Gastroesophageal sphincter (tissue), 4 donors: ENCODE measurements around the gene MEG3. TPM values are rescaled to one million over a fixed set of nuclear protein-coding genes. Genes with fewer than 3 reads are reported as not detected.
"Not testable (repeated sequence)": the region's sequence is repeated elsewhere in the genome, so short reads cannot be mapped to it uniquely, and the experiment has no call there.

Experiments used
- ATAC-seq: fragments of 150-250 bp; one replicate; pipeline ENCODE4 v1.9.1; 2016; ENCODE audit warnings: mild to moderate bottlenecking, moderate library complexity
- H3K27ac ChIP-seq, 4 donors: fragments of 200-600 bp; sonication (generic) in 3 of 4; 1 replicate in 3 of 4; 2 replicates in 1 of 4; pipeline ENCODE4 v1.5.1; 2016 to 2019
- H3K27me3 ChIP-seq: fragments of 200-600 bp; sonication (generic); one replicate; pipeline ENCODE4 v1.5.1; 2019
- H3K36me3 ChIP-seq, 2 donors: fragments of 200-600 bp; sonication (generic); one replicate each; pipeline ENCODE4 v1.5.1; 2019; ENCODE audit warnings: control low read depth in 1 of 2
- H3K4me1 ChIP-seq, 3 donors: fragments of 200-600 bp; sonication (generic); 1 replicate in 2 of 3; 2 replicates in 1 of 3; pipeline ENCODE4 v1.5.1; 2016 to 2019; ENCODE audit warnings: control low read depth in 2 of 3
- H3K4me3 ChIP-seq, 2 donors: fragments of 200-600 bp; sonication (generic); one replicate each; pipeline ENCODE4 v1.5.1; 2019; ENCODE audit warnings: mild to moderate bottlenecking in 1 of 2, moderate library complexity in 1 of 2
- H3K9me3 ChIP-seq, 3 donors: fragments of 200-600 bp; sonication (generic); one replicate each; pipeline ENCODE4 v1.5.1; 2017 to 2019; ENCODE audit warnings: control low read depth in 2 of 3
- CTCF ChIP-seq, 4 experiments: fragments of 200-600 bp in 2 of 4; fragments of 450-650 bp in 2 of 4; sonication (generic) in 1 of 4; IDR thresholded peaks; one replicate each; pipeline ENCODE4 v1.5.1; 2017 to 2019; ENCODE audit warnings: antibody characterized with exemption in 4 of 4, mild to moderate bottlenecking in 2 of 4, moderate library complexity in 2 of 4
- EP300 ChIP-seq: sonication (generic); formaldehyde crosslinking; IDR thresholded peaks from one replicate; pipeline ENCODE4 v1.6.1; 2017; ENCODE audit warnings: antibody characterized with exemption, mild to moderate bottlenecking
- POLR2A ChIP-seq, 2 donors: fragments of 450-650 bp; IDR thresholded peaks; one replicate each; pipeline ENCODE4 v1.6.1; 2017; ENCODE audit warnings: antibody characterized with exemption in 2 of 2, mild to moderate bottlenecking in 2 of 2, moderate library complexity in 1 of 2
- POLR2AphosphoS5 ChIP-seq: sonication (generic); formaldehyde crosslinking; IDR thresholded peaks from one replicate; pipeline ENCODE4 v1.6.1; 2017; ENCODE audit warnings: antibody characterized with exemption
- WGBS, 2 donors: methylation state at CpG; one replicate each; pipeline ENCODE4 v1.1.5; 2018; ENCODE audit warnings: low coverage in 1 of 2; 5-methylcytosine and 5-hydroxymethylcytosine counted together
- total RNA-seq, 4 donors: library from RNA; depleted of rRNA; stranded (reverse); fragments of >200 nt; gene quantifications; one replicate each; pipeline ENCODE4 v1.1.0, GENCODE V29; 2016

Gene MEG3
- total RNA-seq, 4 donors from 2014 or later = 7.5 to 59.0 (median 36.7) TPM

DNA sequence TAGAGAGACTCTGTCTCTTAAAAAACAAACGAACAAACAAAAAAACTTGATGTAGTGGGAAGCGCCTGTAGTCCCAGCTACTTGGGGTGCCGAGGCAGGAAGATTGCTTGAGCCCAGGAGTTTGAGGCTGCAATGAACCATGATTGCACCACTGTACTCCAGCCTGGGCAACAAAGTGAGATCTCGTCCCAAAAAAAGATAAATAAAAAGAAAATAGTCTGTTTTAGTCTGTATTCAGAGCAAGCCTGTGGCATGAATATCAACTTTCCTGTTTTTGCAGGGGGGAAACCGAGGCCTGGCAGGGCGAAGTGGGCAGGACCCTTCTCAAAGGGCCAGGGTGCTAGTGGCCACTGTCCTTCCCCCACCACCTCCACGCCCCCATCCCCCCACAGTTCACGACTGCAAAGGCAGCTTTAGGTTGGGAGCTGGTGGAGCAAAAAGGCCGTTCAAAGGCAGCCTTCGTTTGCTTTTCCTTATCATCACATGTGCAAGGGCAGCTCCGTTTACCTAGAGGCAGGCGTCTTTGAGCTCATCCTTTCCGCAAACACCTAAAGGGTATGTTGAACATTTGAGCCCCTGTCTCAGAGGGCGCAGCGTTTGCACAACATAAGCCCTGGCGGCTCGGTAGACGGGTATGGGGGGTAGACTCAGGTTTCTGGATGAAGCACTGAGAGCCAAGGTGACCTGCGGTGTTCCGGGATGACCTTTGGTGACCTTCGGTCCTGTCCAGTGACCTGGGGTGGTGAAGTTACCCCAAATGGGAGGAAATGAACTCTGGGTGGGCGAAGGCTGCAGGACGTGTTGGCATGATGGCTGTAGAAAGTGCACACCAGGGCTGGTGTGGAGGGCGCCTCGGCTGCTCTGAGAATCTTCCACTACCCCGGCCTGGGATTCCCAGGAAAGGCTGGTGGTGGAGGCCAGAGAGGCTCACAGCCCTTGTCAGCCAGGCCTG lies 8.7 kb upstream of the MEG3 start:
- TF ChIP-seq POLR2A (IDR thresholded peaks at IDR 0.05) = no peak
- TF ChIP-seq POLR2AphosphoS5 = no peak
- TF ChIP-seq EP300 = no peak
- no peak for TF ChIP-seq CTCF (IDR thresholded peaks at IDR 0.05)
- 94 to 95% methylated on average over 4 to 11 of the region's 26 CpGs for WGBS, 2 donors
- Histone ChIP-seq H3K9me3 (no peaks in the 10 kb centered on the region), H3K36me3 (no peaks in the 10 kb centered on the region), H3K4me1 (no peaks in the 10 kb centered on the region), H3K4me3 (no peak overlapping the region), H3K27ac (no peak overlapping the region), H3K27me3 (peaks cover 34% of the 10 kb centered on the region)
- no peak for ATAC-seq

- no peak for ATAC-seq
- Histone ChIP-seq H3K27me3 (peaks cover 40% of the 10 kb centered on the region), H3K9me3 (no peaks in the 10 kb centered on the region), H3K4me1 (no peaks in the 10 kb centered on the region), H3K4me3 (no peak overlapping the region), H3K36me3 (no peaks in the 10 kb centered on the region), H3K27ac (no peak overlapping the region)
- TF ChIP-seq POLR2A (IDR thresholded peaks at IDR 0.05) (no peak), EP300 (no peak), POLR2AphosphoS5 (no peak), CTCF (IDR thresholded peaks at IDR 0.05) (no peak)
- WGBS, 2 donors = 48 to 73% methylated on average over 2 to 3 of the region's 3 CpGs
Observed at GRCh38 chr14:100818221-100818699, 7.7 kb upstream of the MEG3 start.

DNA sequence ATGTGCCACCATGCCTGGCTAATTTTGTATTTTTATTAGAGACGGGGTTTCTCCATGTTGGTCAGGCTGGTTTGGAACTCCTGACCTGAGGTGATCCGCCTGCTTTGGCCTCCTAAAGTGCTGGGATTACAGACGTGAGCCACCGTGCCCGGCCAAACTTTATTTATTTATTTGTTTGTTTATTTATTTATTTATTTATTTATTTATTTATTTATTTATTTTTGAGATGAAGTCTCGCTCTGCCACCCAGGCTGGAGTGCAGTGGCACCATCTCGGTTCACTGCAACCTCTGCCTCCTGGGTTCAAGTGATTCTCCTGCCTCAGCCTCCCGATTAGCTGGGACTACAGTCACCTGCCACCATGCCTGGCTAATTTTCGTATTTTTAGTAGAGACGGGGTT lies 7.0 kb upstream of the MEG3 start:
- WGBS, 2 donors = 89 to 95% methylated on average over 9 to 10 of the region's 10 CpGs
- not testable (repeated sequence) for H3K36me3 ChIP-seq, H3K4me1 ChIP-seq, ATAC-seq, H3K27ac ChIP-seq, H3K4me3 ChIP-seq, H3K9me3 ChIP-seq
- H3K27me3 ChIP-seq = peaks cover 42% of the 10 kb centered on the region

DNA sequence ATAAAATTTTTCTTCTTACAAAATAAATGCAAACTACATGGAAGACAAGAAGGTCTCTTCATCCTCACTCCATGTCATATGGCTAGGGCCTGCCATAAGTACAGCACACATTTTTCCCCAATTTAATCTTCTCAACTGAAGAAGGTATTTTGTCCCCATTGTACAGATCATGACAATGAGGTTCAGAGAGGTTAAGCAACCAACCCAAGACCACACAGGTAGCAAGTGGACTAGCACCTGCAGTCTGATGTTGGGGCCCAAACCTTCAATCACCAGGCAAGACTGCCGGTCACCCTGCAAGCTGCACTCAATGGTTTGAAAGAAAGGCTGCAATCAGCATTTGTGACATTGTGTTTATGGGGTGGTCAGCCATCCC lies 6.5 kb upstream of the MEG3 start:
- WGBS, 2 donors = no CpG with 5 or more reads among the region's 1 CpG

More for the DNA sequence above, 6.5 kb upstream of the MEG3 start:
- TF ChIP-seq CTCF (IDR thresholded peaks at IDR 0.05) = no peak
- no peak for TF ChIP-seq EP300
- TF ChIP-seq POLR2AphosphoS5 = no peak
- TF ChIP-seq POLR2A (IDR thresholded peaks at IDR 0.05) = no peak
- no peaks in the 10 kb centered on the region for H3K9me3 ChIP-seq
- no peak for ATAC-seq
- H3K36me3 ChIP-seq = no peaks in the 10 kb centered on the region
- no peak overlapping the region for H3K27ac ChIP-seq
- no peak overlapping the region for H3K4me3 ChIP-seq
- peaks cover 44% of the 10 kb centered on the region for H3K27me3 ChIP-seq
- no peaks in the 10 kb centered on the region for H3K4me1 ChIP-seq
